Peyer's patch (tissue), 4 donors: ENCODE data around the gene PDCD4.

Experiments
- POLR2A ChIP-seq, 2 donors: fragments of 450-650 bp; IDR thresholded peaks; one replicate each; pipeline ENCODE4 v1.5.1; 2017; ENCODE audit warnings: antibody characterized with exemption in 2 of 2, mild to moderate bottlenecking in 2 of 2, moderate library complexity in 2 of 2
- TF ChIP-seq, protein P1 (sequence below), 6 experiments: fragments of 450-650 bp in 4 of 6; fragments of 200-600 bp in 2 of 6; sonication (generic) in 1 of 6; IDR thresholded peaks; one replicate each; pipeline ENCODE4 v1.5.1; 2017 to 2019; ENCODE audit warnings: antibody characterized with exemption in 6 of 6, mild to moderate bottlenecking in 3 of 6, moderate library complexity in 1 of 6

DNA sequence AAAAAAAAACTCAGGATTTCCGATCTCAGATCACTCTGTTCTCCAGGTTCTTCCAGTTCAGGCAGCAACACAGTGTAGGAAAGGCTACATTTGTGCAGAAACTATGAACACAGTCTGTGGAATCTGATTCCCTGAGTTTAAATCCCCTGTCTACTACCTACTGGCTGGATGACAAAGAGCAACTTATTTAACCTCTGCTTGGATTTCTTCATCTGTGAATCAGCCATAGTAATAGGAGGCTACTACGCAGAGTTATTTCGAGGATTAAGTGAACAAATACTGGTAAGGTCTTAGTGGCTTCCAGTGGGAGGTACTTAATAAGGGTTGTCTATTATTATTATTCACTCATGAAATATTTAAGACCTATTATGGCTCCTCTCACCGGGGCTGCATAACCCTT is 44.3 kb upstream of the PDCD4 start:
- TF ChIP-seq POLR2A (IDR thresholded peaks at IDR 0.05), result no peak
- TF ChIP-seq, protein P1, sequence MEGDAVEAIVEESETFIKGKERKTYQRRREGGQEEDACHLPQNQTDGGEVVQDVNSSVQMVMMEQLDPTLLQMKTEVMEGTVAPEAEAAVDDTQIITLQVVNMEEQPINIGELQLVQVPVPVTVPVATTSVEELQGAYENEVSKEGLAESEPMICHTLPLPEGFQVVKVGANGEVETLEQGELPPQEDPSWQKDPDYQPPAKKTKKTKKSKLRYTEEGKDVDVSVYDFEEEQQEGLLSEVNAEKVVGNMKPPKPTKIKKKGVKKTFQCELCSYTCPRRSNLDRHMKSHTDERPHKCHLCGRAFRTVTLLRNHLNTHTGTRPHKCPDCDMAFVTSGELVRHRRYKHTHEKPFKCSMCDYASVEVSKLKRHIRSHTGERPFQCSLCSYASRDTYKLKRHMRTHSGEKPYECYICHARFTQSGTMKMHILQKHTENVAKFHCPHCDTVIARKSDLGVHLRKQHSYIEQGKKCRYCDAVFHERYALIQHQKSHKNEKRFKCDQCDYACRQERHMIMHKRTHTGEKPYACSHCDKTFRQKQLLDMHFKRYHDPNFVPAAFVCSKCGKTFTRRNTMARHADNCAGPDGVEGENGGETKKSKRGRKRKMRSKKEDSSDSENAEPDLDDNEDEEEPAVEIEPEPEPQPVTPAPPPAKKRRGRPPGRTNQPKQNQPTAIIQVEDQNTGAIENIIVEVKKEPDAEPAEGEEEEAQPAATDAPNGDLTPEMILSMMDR (IDR thresholded peaks at IDR 0.05), result no peak
